CMK (cell line): ENCODE measurements around the gene OXCT2.
"Not testable (repeated sequence)": the region's sequence is repeated elsewhere in the genome, so short reads cannot be mapped to it uniquely, and the experiment has no call there.

Source experiments
- DNase-seq: peaks from one replicate; pipeline ENCODE4 v3.0.0-alpha.2; 2010; ENCODE audit warnings: low read depth

Gene OXCT2

DNA sequence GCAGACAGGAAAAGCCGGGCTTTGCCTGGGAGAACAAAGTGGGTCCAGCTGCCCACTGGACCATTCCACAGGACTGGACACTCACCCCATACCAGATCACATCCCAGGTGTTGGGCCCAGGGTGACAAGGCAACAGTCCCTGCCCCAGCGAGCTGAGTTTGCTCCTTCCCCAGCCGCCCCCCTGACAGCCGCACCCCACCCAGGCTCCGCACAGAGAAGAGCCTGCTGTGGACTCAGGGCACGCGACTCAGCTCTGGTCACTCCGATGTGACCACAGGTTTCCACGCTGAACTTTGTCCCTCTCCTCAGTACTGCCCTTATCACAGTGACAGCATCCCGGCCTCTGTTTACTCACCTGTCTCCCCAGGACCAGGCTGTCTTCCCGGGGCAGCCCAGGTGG is 16.3 kb upstream of the OXCT2 start:
- DNase-seq: no peak

DNA sequence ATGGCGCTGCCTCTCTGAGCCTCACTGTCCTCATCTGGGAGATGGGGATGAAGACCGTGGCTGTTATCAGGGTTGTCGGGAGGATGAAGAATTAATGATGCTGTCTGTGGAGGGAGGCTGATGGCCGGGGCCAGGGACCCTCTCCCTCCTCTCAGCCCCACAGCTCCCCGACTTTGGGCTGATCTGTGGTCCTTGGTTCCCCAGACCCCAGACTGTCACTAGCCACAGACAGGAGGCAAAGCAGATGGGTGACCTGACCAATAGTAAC is 15.9 kb upstream of the OXCT2 start:
- DNase-seq: not testable (repeated sequence)

DNA sequence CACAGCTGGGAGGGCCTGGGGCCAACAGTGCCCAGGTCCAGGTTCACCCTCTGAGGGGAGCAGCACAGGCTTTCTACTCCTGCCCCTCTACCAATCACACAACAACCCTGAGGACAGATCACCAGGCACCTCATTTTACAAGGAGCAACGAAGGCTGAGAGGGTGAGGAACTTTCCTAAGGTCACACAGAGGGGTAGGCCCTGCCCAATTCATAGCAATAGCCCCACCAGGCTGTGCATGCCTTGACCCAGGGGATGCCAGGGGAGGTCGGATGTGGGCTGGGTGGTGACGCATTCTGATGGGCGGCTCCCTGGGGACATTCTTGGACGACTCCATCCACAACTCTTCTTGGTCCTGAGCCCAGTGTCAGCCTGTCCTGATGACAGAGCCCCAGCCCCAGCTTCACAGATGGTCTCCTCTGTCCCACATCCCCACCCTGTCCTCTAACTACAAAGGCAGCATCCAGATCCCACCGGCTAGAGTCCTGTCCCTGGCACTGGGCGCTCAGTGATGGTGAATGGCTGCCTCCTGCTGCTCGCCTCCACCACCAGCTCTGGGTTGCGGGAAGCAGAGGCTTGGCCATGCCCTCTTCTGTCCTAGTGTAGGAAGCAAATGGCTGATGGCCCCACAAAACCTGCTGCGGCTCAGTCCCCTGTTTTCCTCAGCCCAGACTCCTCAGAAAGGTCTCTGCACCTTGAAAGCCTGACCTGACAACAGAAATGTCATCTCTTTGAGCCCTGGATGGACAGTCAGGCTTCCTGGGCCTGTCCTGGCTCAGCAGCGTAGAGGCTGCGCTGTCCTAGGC is 15.4 kb upstream of the OXCT2 start:
- DNase-seq: not testable (repeated sequence)

DNA sequence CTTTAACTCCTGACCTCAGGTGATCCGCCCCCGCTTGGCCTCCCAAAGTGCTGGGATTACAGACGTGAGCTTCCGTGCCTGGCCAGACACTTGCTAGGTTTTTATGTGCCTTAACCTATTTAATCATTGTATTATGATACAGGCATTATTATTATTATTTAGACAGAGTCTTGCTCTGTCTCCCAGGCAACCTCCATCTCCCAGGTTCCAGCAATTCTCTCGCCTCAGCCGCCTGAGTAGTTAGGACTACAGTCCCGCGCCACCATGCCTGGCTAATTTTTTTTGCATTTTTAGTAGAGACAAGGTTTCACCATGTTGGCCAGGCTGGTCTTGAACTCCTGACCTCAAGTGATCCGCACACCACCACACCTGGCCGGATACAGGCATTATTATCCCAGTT is 11.5 kb upstream of the OXCT2 start:
- DNase-seq: not testable (repeated sequence)

DNA sequence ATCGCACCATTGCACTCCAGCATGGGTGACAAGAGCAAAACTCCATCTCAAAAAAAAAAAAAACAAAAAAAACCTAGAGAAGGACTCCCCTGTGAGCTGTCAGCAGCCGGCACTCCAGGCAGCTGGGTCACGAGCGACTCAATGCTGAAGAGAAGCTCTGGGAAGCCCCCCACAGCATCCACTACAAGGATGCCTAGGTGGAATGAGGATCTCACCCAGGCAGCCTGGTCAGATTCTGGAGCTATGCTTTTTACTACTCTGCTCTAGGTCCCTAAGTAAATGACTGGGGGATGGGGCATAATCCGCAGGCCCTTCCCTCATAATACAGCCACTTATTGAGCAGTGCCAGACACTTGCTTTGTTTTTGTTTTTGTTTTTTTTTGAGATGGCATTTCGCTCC is 11.0 kb upstream of the OXCT2 start:
- DNase-seq: no peak

DNA sequence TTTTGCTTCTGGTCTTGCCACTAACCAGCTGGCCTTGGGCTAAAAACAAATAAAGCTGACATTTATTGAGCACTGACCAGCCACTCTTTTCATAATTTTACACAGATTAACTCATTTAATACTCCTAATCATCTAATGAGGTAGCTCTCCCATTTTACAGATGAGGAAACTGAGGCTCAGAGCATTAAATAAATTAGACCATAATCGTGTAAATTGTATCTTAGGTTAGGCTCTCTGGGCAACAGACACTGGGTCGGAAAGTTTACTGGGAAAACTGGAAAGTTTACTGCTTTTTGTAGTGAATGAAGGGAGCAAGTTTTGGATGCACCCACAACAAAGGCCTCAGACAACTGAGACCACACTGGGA is 10.2 kb upstream of the OXCT2 start:
- DNase-seq: no peak

DNA sequence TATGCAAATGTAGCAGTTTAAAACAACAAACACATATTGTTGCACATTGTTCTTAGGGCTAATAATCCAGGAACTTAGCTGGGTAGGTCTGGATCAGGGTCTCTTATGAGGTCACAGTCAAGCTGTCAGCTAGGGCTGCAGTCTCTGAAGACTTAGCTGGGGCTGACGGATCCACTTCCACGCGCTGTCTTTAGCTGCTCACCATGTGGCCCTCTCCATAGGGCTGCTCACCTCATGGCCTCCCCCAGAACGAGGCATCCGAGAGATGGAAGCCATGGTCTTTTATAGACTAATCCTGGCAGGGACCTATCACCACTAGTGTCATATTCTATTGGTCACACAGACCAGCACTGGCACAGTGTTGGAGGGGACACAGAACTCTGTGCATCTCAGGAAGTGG is 8.7 kb upstream of the OXCT2 start:
- DNase-seq: no peak

DNA sequence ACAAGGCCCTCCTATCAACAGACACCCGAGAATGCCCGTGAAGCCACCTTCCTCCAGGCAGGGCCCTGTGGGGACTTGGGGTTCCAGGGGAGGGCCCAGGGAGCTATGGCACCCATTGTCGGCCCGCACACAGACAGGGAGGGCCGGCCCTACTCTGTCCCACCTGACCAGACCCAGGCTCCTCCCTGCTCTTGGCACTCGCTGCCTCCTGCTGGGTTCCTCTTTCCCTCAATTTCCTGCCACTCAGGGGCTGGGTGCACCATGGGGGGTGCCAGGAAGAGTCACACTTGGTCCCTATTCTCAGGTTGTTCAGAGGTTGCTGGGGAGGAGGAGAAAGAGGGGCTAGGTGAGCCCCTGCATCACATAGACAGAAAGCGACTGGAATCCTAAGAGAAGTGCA is 8.0 kb upstream of the OXCT2 start:
- no peak for DNase-seq

DNA sequence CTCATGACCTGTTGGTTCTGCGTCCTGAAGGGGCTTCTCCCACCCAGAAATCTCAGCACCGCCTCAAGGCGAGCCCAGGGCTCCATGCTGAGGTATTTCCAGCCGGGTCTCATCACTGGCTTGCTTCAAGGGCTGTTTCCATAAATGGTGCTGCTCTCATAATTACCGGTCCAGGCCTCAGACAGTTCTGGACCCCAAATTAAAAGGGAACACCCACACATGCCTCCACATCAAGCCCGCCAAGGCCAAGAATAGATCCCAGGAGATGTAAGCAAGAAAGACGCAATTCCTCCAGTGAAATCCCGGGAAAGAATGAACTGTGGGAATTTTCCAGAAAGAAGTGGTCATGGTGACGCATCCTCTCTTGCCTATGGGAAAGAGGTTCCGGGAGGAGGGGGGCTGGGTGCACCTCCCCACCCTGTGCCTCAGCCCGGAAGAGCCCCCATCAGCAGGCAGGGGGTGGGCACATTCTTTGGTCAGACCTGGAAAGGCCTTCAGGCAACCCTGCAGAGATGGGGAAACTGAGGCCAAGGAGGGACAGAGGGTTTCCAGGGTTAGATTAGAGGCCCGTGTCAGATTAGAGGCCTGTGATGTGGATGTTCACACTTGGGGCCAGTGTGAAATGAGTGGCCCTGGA is 7.4 kb upstream of the OXCT2 start:
- not testable (repeated sequence) for DNase-seq

DNA sequence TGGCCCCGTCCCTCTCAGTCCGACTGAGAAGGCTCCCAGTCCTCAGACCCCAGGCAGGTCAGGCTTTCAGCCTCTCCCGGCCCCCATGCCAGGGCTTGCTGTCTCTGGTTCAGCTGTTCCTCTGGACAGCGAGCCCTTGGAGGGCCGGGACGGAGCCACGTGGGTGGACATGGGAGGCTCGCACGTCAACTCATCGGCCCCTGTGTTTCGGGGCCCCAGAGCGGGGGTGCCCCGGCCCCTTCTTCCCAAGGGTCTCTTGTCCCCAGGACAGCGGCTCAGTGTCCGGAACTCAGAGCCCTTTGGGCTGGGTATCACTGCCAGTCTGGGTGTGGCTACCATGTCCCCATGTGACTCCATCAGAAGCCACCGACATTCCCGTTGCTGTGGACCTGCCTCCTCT is 6.7 kb upstream of the OXCT2 start:
- not testable (repeated sequence) for DNase-seq

DNA sequence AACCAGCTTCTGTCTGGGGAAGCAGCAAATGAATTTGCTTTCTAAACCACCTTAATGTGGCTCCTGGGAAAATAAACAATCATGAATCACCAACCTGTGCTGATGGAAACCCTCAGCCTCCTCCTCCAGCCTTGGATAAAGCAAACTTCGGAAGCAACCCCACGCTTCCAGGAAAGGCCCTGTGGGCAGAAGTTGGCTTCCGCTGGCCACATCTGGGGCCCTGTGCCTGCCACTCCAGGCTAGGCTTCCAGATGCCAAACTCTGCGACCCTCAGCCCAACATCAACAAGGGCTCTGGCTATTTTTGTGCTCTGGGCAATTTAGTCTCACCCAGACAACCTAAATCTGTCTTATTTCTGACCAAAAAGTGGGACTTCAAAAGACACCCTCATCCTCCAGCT is 6.2 kb upstream of the OXCT2 start:
- DNase-seq: no peak

DNA sequence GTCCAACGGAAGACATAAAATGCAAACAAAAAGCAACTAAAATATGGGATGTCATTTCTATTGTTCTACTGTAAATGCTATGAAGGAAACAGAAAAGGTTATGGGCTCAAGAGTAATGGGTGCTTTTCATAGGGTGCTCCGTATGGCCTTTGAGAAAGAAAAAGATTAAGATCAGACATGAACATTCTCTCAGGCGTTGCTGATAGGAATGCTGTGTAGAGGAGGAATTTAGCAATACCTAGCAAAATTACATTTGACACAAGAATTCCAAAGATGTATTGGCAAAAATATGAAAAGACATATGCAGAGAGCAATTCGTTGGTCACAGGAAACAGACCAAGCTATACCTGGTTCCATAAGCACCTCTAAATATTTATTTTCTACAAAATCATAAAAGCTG is 5.7 kb upstream of the OXCT2 start:
- no peak for DNase-seq

DNA sequence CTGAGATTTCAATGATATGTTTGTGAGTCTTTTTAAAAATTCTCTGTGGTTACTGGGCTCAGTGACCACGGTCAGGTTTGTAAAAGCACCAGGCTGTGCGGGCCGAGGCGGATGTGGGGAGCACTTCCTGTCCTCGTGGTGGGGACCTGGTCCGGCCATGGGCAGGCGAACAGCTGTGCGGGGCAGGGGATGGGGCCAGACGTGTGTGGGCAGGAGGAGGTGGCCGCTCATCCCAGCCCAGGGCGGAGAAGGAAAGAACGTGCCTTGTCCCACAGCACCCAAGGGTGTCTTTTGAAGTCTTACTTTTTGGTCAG is 5.2 kb upstream of the OXCT2 start:
- no peak for DNase-seq

DNA sequence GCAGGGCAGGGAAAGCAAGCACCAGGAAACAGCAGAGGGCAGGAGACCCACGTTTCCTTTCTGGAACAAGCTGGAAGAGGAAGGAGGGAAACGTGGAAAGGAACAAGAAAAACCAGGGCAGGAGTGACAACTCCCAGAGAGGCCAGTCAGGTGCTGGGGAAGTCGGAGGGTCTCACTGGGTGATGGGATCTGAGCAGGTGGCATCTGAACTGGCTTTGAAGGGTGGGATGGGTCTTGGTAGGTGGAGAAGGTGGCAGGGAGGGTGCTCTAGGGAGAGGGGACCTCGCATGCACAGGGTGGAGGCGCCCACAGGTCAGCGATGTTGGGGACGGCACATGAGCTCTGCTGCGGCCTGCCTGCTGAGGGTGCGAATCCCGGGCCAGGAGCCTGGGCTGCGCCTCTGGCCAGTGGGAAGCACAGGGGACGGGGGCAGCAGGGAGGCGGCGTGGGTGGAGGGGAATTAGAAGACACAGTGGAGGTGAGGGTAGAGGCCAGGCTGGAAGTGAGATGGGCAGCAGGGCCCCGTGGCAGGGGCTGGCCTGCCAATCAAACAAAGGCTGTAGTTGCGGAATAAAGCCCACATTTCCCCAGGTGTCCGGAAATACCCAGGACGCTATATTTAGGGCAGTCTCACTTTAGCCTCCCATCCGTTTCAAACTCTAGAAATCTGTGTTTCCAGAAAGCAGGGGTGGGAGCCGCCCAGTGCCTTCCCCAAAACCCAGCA is 4.7 kb upstream of the OXCT2 start:
- not testable (repeated sequence) for DNase-seq

DNA sequence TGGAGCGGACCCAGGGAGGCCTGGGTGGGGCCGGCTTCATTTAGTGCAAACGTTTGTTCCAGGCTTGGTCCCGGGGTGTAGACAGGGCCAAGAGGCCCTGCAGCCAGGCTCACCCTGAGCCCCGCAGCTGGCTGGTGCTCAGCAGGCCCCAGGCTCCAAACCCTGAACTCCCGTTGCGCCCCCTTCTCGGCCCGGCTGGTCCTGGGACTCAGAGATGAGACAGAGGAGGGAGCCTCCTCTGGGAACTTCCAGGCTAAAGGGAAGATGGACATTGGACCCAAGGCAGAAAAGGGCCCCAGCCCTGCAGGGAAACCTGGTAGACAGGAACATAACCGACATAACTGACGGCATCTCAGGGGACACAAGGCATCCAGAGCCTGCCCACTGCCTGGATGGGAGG is 4.0 kb upstream of the OXCT2 start:
- not testable (repeated sequence) for DNase-seq

DNA sequence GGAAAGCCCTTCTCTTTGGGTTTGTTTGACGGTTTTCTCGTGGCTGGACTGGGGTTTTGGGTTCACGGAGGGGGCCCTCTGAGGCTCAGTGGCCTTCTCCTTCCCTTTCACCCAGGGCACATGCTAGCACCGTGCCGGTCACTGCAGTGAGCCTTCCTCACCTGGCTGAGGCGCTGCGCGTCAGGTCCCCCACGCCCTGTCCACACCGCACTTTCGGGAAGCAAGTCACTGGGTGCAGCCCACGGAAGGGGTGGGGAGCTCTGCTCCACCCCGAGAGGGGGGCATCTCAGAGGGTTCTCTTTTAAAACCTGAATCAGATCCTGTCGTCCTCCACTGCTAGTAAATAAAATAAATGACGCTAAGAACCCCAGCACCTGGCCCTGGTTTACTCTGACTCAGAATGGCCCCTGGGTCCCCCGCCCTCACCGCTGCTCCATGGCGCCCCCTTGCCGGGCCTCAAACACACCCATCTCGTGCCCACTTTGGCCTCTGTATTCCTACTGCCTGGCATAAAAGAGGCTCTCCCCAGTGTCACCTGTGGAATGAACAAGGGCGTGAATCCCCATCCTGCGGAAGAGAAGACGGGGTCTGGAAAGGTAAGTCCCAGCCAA is 2.3 kb upstream of the OXCT2 start:
- not testable (repeated sequence) for DNase-seq

DNA sequence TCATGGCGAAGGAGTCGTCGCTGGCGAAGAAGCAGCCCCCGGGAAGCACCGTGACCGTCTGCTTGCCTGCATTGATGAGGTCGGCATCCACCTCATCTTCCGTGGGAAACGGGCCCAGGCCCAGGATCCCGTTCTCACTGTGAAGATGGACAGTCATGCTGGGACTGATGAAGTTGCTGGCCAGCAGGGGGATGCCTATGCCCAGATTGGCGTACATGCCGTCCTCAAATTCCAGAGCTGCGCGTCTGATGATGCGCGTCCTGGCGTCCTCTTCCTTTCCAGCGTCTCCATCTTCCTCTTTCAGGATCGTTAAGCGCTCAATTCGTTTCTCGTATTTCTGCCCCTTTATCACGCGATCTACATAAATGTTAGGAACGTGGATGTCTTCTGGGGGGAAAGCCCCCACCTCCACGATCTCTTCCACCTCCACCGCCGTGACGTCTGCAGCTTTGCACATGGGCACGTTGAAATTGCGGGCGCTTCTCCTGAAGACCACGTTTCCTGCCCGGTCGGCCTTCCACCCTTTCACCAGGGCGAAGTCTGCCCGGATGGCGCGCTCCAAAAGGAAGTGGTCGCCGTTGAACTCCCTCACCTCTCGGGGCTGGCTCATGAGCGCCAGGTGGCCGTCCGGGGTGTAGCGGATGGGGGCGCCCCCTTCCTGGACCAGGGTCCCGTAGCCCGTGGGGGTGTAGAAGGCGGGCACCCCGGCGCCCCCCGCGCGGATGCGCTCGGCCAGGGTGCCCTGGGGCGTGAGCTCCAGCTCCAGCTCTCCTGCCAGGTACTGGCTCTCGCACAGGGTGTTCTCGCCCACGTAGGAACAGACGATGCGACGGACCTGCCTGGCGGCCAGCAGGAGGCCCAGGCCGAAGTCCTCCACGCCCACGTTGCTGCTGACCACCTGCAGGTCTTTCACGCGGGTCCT is 787 bp downstream of the OXCT2 start:
- DNase-seq: not testable (repeated sequence)

DNA sequence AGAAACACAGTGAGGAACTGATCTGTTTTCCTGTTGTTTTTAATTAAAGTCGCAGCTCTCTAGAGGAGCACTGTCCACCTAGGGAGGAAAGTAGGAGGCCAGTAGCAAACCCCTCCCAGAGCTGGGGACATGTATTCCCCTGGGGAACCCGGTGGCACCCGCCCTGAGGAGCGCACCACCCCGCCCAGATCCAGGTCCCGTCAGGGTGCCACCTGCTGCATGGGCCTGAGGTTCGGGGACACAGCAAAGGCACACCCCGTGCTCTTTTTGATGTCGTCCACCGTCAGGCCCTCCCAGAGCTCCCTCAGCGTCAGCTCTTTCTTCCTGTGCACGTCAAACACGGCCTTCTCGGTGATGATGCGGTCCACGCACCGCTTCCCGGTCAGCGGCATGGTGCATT is 1.6 kb downstream of the OXCT2 start:
- not testable (repeated sequence) for DNase-seq

DNA sequence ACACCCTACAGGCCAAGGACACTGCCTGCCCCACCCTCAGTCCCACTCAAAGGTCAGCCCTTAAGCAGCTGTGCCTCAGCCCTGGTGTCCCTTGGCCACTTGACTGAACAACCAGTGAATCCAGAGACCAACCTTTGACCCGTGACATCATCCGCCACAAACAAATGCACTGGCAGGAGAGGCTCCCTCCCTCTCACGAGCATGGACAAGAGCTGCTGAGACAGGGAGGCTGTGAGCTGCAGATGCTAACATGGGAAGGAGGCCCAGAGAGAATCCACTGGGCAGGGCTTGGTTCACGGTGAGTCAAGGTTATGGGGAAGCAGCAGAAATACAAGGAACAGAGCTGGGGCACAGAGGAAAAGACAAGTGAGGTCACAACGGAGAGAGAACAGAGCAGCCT is 4.7 kb downstream of the OXCT2 start:
- not testable (repeated sequence) for DNase-seq

DNA sequence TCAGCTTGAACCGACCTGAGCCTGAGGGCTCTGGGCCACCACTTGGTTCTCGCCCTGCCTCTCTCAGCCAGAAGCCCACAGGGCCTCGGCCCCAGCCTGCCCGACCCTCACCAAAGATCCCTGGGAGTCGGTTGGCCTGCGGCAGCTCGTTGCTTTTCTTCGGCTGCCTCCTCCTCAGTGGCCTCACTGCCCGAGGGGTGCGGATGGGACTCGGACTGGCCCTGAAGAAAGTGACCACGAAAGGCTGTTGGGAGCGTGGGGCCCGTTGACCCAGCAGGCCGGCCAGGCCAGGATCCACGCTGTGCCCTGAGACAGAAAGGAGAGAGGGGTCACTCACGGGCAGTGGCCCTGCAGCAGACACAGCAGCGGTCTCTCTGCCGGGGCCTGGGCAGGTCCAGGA is 6.6 kb downstream of the OXCT2 start:
- DNase-seq: not testable (repeated sequence)

DNA sequence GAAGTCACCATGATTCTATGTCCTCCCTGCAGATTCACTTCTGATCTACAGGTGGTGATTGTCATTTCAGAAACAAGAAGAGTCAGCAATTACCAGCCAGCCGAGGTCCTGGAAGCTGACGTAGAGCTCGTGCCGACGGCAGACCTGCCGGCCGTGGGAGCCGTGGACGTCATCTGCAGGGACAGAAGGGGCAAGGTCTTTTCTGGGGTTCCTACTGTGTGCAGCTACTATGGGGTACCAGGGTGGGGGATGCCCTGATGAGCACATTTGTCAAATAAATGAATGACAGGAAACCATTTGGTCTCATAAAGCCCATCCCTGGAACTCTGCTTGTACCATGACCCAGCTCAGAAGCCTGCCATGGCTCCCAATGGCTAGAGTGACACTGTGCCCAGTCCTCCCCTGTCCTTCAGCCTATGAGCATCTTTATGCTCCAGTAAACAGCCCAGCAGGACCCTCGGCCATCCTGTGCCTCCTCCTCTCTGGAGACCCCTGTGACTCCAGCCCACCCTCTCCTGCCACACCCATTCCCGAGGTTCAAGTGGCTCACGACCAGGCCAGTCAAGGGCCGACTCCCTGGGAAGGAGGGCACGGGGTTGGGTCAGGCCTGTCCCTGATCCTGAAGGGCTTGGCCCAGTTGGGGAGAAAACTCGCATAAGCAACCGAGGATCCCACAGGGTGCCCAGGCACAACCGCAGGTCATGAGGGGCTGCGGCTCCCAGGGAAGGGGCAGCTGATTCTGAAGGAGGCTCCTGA is 7.4 kb downstream of the OXCT2 start:
- not testable (repeated sequence) for DNase-seq
